HepG2 (cell line): Measurements from ENCODE around the gene CRIM1.

Experiments used
- EP300 ChIP-seq, 3 experiments: sonication (generic) in 1 of 3; formaldehyde crosslinking in 1 of 3; IDR thresholded peaks; 2 replicates each; pipeline versions ENCODE4 v1.5.1 to v1.6.1; 2011 to 2020; ENCODE audit warnings: low read depth in 2 of 3, low read length in 2 of 3, borderline replicate concordance in 1 of 3, improper control_type of control experiment in 1 of 3, mild to moderate bottlenecking in 1 of 3, missing genetic modification reagents in 1 of 3, moderate library complexity in 1 of 3
- JUND ChIP-seq: sonication (generic); formaldehyde crosslinking; IDR thresholded peaks from 2 replicates; pipeline ENCODE4 v1.8.0; 2022; ENCODE audit warnings: mild to moderate bottlenecking, missing genetic modification reagents
- NFE2L2 ChIP-seq: fragments of 150-350 bp; IDR thresholded peaks from 2 replicates; pipeline ENCODE4 v1.6.1; 2014; ENCODE audit warnings: low read length
- ZNF549 ChIP-seq: sonication (generic); formaldehyde crosslinking; IDR thresholded peaks from 2 replicates; pipeline ENCODE4 v1.5.0; 2020; ENCODE audit warnings: missing genetic modification reagents

DNA sequence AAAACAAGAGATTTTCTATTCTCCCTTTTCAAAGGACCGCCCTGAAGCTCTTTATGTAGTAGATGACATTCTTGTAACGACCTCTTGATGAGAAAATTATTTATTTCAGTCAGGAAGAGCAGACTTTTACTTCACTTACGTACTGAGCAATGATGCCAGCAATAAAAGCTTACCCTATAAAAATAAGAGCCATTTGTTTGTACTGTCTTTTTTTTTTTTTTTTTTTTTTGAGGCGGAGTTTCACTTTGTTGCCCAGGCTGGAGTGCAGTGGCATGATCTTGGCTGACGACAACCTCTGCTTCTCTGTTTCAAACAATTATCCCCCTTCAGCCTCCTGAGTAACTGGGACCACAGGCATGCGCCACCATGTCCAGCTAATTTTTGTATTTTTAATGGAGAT, 39.2 kb downstream of the CRIM1 start:
- no peak for TF ChIP-seq NFE2L2
- TF ChIP-seq ZNF549 (CRISPR knock-in tag): no peak
- no peak for TF ChIP-seq JUND (CRISPR knock-in tag)
- no peak for TF ChIP-seq EP300 (IDR thresholded peaks at IDR 0.05; ENCODE audit: low read depth in 2 of 2, low read length in 2 of 2)
- TF ChIP-seq EP300 (CRISPR knock-in tag; IDR thresholded peaks at IDR 0.05; ENCODE audit: borderline replicate concordance): no peak
